Vagina (tissue), 2 donors: ENCODE measurements around the gene MAN2B2. TPM values are rescaled to one million over a fixed set of nuclear protein-coding genes. Genes with fewer than 3 reads are reported as not detected.

Experiments used
- DNase-seq, 2 donors: peaks; one replicate each; pipeline ENCODE4 v3.0.0-alpha.2; 2017; ENCODE audit errors: extremely low spot score in 2 of 2
- H3K27ac ChIP-seq: fragments of 200-600 bp; sonication (generic); one replicate; pipeline ENCODE4 v1.5.1; 2019
- H3K27me3 ChIP-seq: fragments of 200-600 bp; sonication (generic); one replicate; pipeline ENCODE4 v1.5.1; 2019
- H3K36me3 ChIP-seq, 2 donors: fragments of 200-600 bp; sonication (generic); one replicate each; pipeline ENCODE4 v1.5.1; 2017 to 2019
- H3K4me1 ChIP-seq: fragments of 200-600 bp; sonication (generic); one replicate; pipeline ENCODE4 v1.5.1; 2019
- H3K4me3 ChIP-seq, 2 donors: fragments of 200-600 bp; sonication (generic); 1 replicate in 1 of 2; 2 replicates in 1 of 2; pipeline ENCODE4 v1.5.1; 2016 to 2019
- H3K9me3 ChIP-seq: fragments of 200-600 bp; sonication (generic); one replicate; pipeline ENCODE4 v1.5.1; 2019
- CTCF ChIP-seq, 3 experiments: fragments of 450-650 bp in 2 of 3; fragments of 200-600 bp in 1 of 3; sonication (generic) in 1 of 3; IDR thresholded peaks; one replicate each; pipeline ENCODE4 v1.5.1; 2017 to 2019; ENCODE audit warnings: antibody characterized with exemption in 3 of 3, mild to moderate bottlenecking in 2 of 3, moderate library complexity in 2 of 3
- POLR2A ChIP-seq, 2 donors: fragments of 450-650 bp; IDR thresholded peaks; one replicate each; pipeline ENCODE4 v1.6.1; 2017; ENCODE audit warnings: antibody characterized with exemption in 2 of 2, mild to moderate bottlenecking in 2 of 2, moderate library complexity in 2 of 2
- POLR2AphosphoS5 ChIP-seq, 2 donors: sonication (generic); formaldehyde crosslinking; IDR thresholded peaks; one replicate each; pipeline ENCODE4 v1.9.0; 2017; ENCODE audit warnings: antibody characterized with exemption in 2 of 2, mild to moderate bottlenecking in 2 of 2, low read depth in 1 of 2; ENCODE audit not compliant: insufficient read depth in 1 of 2
- intact Hi-C: fragments of 100-400 bp; cut with DNase I; formaldehyde crosslinking; loops from one replicate; pipeline ENCODE4 v1.15.1; 2023
- total RNA-seq: library from RNA; depleted of rRNA; stranded (reverse); fragments of >200 nt; gene quantifications from one replicate; pipeline ENCODE4 v1.2.3, GENCODE V29; 2016

MAN2B2 gene
- total RNA-seq, 1 donor from 2014 or later, result 26.3 TPM

- TF ChIP-seq POLR2A (IDR thresholded peaks at IDR 0.05) (no peak), POLR2AphosphoS5 (IDR thresholded peaks at IDR 0.05; ENCODE audit: insufficient read depth in 1 of 2, low read depth in 1 of 2) (no peak), CTCF (IDR thresholded peaks at IDR 0.05) (no peak)
- intact Hi-C loops, result no loop called here
- Histone ChIP-seq H3K9me3 (no peaks in the 10 kb centered on the region), H3K4me3 (no peak overlapping the region), H3K4me1 (no peaks in the 10 kb centered on the region), H3K27ac (no peak overlapping the region), H3K36me3 (no peaks in the 10 kb centered on the region), H3K27me3 (no peaks in the 10 kb centered on the region)
- DNase-seq, result no peak
Observed at GRCh38 chr4:6546091-6546490, 28.9 kb upstream of the MAN2B2 start.

GRCh38 chr4:6546681-6547447 is 28.1 kb upstream of the MAN2B2 start:
- H3K4me3 ChIP-seq, result no peak overlapping the region
- H3K27ac ChIP-seq, result no peak overlapping the region
- TF ChIP-seq CTCF (IDR thresholded peaks at IDR 0.05) (peak in 2 of 3 experiments; percentile 64 to 80), POLR2AphosphoS5 (IDR thresholded peaks at IDR 0.05; ENCODE audit: insufficient read depth in 1 of 2, low read depth in 1 of 2) (no peak)
- no peaks in the 10 kb centered on the region for H3K4me1 ChIP-seq
- no peaks in the 10 kb centered on the region for H3K36me3 ChIP-seq
- H3K9me3 ChIP-seq, result no peaks in the 10 kb centered on the region
- intact Hi-C loops, result no loop called here
- no peaks in the 10 kb centered on the region for H3K27me3 ChIP-seq
- no peak for DNase-seq

- Histone ChIP-seq H3K27me3 (no peaks in the 10 kb centered on the region), H3K4me3 (no peak overlapping the region), H3K9me3 (no peaks in the 10 kb centered on the region), H3K27ac (no peak overlapping the region), H3K4me1 (no peaks in the 10 kb centered on the region), H3K36me3 (no peaks in the 10 kb centered on the region)
- no peak for TF ChIP-seq CTCF (IDR thresholded peaks at IDR 0.05)
- no peak for TF ChIP-seq POLR2A (IDR thresholded peaks at IDR 0.05)
- TF ChIP-seq POLR2AphosphoS5 (IDR thresholded peaks at IDR 0.05; ENCODE audit: insufficient read depth in 1 of 2, low read depth in 1 of 2), result no peak
- DNase-seq, result no peak
- intact Hi-C loops, result no loop called here
Observed at GRCh38 chr4:6548201-6548881, 26.6 kb upstream of the MAN2B2 start.

- TF ChIP-seq POLR2AphosphoS5 (IDR thresholded peaks at IDR 0.05; ENCODE audit: insufficient read depth in 1 of 2, low read depth in 1 of 2), result no peak
- no peak for TF ChIP-seq CTCF (IDR thresholded peaks at IDR 0.05)
- TF ChIP-seq POLR2A (IDR thresholded peaks at IDR 0.05), result no peak
- no peak overlapping the region for H3K27ac ChIP-seq
- H3K9me3 ChIP-seq, result no peaks in the 10 kb centered on the region
- H3K36me3 ChIP-seq, result no peaks in the 10 kb centered on the region
- H3K4me3 ChIP-seq, result no peak overlapping the region
- no peak for DNase-seq
- no peaks in the 10 kb centered on the region for H3K27me3 ChIP-seq
- intact Hi-C loops, result no loop called here
- no peaks in the 10 kb centered on the region for H3K4me1 ChIP-seq
Observed at GRCh38 chr4:6548882-6549230, 26.1 kb upstream of the MAN2B2 start.

GRCh38 chr4:6549445-6549844 is 25.5 kb upstream of the MAN2B2 start:
- Histone ChIP-seq H3K4me1 (no peaks in the 10 kb centered on the region), H3K4me3 (no peak overlapping the region), H3K27ac (no peak overlapping the region), H3K9me3 (no peaks in the 10 kb centered on the region), H3K36me3 (no peaks in the 10 kb centered on the region), H3K27me3 (no peaks in the 10 kb centered on the region)
- no peak for TF ChIP-seq POLR2A (IDR thresholded peaks at IDR 0.05)
- no peak for TF ChIP-seq POLR2AphosphoS5 (IDR thresholded peaks at IDR 0.05; ENCODE audit: insufficient read depth in 1 of 2, low read depth in 1 of 2)
- no peak for TF ChIP-seq CTCF (IDR thresholded peaks at IDR 0.05)
- intact Hi-C loops, result no loop called here
- DNase-seq, result no peak
